Stimulated activated CD8-positive, alpha-beta memory T cell treated with anti-CD3 and anti-CD28 coated beads, Interleukin-4, amount 100 ng/mL, for 1 hour (primary cell): ENCODE measurements around the gene AKR1D1.
A peak's percentile ranks its signal among the peaks of the same experiment; 100 is the strongest.
"Not testable (repeated sequence)": the region's sequence is repeated elsewhere in the genome, so short reads cannot be mapped to it uniquely, and the experiment has no call there.

Experiments used
- DNase-seq, 2 donors: peaks; one replicate each; pipeline ENCODE4 v3.0.0-alpha.2; 2020; ENCODE audit warnings: low read depth in 2 of 2, low spot score in 1 of 2

AKR1D1 gene

DNA sequence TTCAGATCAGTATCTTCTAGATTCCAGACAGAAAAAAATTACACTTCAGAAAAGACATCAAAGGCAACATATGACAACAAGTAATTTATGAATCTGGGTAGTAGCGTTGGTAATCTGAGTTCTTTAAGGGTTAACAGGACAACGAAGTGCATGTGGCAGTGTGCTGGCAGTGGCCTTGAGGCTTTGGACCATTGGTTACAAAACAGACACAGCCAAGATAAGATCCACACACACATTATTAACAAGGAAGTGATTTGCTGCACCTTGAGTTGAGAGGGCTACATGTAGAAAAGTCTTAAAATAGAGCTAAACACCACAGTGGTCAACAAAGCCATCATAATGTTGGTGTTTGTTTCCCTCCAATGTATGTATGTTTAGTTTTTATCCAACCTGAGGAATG lies 40.6 kb downstream of the AKR1D1 start:
- no peak for DNase-seq

DNA sequence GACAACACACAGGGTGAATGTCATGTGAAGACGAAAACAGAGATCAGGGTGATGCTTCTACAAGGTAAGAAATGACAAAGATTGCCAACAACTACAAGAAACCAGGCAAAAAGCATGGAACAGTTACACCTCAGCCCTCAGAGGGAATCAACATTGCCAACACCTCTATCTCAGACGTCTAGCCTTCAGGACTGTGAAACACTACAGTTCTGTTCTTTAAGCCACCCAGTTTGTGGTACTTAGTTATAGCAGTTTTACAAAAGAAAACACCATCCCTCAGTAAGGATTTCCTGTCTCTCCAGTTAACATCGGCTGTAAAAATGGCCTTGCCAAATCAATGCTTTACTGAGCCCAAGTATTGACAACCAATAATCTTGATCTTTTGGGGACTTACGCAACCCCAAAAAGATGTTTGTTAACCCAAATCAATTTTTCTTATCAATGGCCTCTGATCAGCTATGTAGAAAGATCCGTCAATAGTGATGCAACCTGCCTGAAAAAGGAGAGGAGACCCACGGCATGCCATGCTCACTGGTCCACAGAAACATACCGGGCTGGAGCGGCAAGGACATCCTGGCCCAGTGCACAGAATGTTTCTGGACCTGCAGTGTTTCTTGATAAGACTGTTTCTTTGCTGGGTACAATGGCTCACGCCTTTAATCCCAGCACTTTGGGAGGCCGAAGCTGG lies 44.0 kb downstream of the AKR1D1 start:
- DNase-seq, result no peak

DNA sequence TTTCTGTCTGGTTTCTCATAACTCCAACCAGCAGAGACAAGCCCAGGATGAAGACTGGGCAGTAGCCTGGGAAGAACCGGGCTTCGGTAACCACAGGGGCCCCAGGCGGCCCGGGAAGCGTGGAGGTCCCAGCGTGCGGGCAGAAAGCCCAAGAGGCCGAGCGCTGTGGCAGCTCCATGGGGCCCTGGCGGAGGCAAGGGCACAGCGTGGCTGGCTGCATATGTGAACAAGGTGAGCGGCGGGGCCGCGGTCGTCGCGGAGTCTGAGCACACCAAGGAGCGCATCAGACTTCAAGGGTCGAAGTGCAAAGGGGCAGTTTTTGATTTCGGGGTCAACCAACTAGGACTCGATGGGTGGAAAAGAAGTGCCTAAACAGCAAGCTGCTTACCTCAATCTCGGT lies 45.9 kb downstream of the AKR1D1 start:
- no peak for DNase-seq

DNA sequence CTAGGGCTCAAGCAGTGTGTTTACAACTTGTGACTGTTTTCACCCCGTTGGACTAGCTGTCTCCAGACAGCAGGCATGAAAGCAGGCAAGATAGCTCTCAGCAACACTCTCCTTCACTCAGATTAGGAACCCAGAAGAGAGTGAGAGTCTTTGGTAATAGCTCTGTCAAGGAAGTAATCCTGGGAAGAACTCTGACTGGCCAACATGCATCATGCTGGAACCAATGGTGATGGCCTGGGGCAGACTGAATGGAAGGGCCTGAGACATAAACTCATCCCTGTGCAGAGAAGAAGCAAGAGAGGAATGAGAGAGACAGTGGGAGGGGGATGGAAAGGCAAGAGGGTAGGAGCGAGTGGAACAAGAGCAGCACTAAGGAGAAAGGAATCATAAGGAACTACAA lies 48.9 kb downstream of the AKR1D1 start:
- DNase-seq, result no peak

DNA sequence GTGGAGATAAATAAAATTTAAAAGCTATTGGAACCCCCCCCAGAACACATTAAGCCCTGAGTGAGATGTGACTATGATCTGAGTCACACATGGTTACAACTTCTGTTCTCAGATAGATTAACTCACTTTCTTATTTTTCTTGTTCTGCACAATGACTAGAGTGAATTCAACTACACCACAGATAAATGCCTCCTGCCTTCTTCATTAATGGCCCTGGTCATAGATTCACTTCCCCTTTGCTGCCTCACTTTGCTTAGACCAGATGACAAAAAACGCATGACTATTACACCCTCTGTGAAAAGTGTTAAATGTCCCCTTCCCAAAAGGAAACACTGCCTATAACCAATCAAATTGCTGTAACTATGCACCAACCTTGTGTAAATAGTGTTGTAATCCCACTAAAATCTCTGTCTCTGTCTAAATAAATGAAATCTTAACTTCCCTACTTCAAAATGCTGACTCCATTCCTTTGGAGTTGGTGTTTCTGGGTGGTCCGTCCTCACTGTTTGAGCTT lies 49.4 kb downstream of the AKR1D1 start:
- no peak for DNase-seq

DNA sequence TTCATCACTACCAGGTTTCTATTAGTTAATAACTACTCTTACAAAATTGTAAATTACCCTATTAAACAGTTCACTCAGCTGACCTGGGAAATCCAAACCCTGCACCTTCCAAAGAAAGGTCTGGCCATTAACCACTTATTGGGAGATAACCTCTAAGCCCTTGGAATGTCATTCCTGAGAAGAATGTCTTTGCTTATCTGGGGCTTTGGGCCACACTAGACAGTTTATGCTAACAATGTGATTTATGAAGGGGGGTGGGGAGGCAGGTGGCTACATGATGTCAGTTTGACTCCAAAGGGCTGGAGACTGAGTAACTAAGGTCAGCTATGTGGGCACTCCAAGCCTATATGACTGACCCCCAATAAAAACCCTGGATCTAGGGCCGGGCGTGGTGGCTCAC lies 50.7 kb downstream of the AKR1D1 start:
- DNase-seq, result no peak

DNA sequence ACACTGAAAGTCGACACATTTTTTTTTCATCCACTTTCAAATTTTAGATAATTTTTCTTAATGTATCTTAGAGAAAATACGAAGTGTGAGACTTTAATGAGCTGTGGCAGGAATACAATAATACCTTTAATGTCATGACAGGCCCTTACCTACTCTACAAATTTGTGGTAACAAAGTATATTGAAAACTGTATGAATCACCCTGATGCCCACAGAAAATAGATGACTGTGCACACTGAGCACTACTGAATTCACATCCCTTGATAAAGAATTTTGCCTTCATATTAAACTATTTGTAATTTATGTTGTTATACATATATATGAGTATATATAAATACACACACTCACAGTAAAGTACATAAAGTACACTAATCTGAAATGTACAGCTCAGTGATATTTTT lies 51.7 kb downstream of the AKR1D1 start:
- no peak for DNase-seq

DNA sequence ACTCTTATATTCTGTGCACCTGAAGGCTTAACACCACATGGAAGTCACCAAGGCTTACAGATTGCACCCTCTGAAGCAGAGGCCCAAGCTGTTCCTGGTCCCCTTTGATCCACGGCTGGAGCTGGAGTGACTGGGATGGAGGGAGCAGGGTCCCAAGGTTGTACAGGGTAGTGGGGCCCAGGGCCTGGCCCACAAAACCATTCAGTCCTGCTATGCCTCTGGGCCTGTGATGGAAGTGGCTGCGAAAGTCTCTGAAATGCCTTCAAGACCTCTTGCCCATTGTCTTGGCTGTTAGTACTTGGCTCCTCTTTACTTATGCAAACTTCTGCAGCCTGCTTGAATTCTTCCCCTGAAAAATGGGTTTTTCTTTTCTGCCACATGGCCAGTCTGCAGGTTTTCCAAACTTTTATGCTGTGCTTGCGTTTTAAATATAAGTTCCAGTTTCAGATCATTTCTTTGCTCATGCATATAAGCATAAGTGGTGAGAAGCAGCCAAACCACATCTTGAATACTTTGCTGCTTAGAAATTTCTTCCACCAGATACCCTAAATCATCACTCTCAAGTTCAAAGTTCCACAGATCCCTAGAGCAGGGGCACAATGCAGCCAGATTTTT lies 53.4 kb downstream of the AKR1D1 start:
- no peak for DNase-seq

DNA sequence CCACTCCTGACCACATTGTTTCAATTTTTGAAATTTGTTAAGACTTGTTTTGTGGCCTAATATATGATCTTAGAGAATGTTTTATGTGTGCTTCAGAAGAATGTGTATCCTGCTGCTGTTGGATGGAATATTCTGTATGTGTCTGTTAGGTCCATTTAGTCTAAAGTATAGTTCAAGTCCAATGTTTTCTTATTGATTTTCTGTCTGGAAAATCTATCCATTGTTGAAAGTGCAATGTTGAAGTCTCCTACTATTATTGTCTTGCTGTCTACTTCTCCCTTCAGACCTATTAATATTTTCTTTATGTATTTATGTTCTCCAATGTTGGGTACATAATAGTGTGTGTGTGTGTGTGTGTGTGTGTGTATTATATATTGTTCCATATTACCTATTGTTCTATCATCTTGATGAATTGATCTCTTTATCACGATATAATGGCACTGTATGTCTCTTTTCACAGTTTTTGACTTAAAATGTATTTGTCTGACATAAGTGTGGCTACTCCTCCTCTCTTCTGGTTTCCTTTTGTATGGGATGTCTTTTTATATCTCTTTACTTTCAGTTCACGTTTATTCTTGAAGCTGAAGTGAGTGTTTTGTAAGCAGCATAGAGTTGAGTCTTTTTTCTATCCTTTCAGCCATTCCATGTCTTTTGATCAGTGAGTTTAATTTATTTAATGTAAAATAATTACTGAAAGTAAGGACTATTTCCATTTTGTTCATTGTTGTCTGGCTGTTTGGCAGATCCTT lies 61.3 kb downstream of the AKR1D1 start:
- no peak for DNase-seq

DNA sequence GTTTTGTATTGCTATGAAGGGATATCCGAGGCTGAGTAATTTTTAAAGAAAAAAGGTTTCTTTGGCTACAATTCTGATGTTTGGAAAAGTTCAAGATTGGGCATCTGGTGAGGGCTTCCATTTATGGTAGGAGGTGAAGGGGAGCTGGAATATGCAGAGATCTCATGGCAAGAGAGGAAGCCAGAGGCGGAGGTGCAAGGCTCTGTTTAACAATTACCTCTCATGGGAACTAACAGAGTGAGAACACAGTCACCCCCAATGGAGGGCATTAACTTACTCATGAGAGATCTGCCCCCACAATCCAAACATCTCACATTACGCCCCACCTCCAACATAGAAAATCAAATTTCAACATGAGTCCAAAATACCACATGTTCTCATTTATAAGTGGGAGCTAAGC lies 62.0 kb downstream of the AKR1D1 start:
- no peak for DNase-seq

DNA sequence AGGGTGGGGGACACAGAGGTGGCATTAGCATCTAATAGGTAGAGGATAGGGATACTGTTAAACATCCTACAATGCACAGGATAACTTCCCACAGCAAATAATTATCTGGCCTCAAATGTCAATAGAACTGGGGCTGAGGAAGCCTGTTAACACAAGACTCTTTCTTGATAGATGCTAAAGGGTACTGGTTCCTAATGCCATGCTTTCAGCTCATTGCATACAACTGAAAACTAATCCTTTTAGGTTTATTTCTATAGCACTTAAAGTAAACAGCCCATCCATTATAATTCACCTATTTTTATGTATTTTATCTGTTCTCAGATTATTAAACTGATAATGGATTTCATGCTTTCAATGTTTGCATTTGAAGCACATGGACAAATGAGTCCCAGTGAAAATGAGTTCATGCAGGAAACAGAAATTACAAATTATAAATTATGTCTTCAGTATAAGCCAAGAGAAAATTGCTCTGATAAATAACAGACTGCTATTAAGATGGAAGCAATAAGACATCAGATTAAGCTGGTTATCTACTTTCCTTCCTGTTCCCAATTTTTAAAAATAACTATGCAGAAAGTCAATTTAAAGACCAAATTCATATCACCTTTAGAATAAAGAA lies 66.4 kb downstream of the AKR1D1 start:
- DNase-seq, result no peak

DNA sequence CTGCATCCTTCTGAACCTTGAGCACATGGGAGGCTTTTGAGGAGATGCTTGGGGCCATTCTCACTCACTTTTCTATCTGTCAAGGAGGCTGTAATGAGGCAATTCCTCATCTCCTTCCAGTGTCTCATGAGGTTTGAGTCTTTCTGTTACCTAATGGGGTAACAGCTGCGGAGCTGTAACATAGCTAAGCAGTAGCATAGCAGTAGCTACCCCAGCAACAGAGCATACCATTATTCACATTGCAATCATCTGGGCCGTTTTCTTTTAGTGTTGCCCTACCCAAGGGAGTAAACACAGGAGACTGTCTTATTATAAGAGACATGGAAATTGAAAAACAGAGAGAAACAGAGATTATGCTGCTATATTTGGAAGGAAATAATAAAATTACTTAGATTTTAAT lies 68.7 kb downstream of the AKR1D1 start:
- no peak for DNase-seq

DNA sequence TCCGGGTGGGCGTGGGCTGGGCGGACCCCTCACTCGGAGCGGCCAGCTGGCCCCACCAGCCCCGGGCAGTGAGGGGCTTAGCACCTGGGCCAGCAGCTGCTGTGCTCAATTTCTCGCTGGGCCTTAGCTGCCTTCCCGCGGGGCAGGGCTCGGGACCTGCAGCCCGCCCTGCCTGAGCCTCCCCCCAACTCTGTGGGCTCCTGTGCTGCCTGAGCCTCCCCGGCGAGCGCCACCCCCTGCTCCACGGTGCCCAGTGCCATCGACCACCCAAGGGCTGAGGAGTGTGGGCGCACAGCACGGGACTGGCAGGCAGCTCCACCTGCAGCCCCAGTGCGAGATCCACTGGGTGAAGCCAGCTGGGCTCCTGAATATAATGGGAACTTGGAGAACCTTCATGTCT lies 70.0 kb downstream of the AKR1D1 start:
- not testable (repeated sequence) for DNase-seq

DNA sequence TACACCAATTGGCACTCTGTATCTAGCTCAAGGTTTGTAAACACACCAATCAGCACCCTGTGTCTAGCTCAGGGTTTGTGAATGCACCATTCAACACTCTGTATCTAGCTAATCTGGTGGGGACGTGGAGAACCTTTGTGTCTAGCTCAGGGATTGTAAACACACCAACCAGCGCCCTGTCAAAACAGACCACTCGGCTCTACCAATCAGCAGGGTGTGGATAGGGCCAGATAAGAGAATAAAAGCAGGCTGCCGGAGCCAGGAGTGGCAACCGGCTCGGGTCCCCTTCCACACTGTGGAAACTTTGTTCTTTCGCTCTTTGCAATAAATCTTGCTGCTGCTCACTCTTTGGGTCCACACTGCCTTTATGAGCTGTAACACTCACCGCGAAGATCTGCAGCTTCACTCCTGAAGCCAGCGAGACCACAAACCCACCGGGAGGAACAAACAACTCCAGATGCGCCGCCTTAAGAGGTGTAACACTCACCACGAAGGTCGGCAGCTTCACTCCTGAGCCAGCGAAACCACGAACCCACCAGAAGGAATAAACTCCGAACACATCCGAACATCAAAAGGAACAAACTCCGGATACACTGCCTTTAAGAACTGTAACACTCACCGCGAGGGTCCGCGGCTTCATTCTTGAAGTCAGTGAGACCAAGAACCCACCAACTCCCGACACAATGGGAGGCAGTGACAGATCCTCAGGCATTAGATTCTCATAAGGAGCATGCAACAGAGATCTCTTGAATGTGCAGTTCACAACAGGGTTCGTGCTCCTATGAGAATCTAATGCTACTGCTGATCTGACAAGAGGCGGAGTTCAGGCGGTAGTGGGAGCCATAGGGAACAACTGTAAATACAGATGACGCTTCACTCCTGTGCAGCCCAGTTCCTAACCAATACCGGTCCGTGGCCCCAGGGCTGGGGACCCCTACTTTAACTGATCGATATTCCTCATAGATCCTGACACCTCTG lies 70.8 kb downstream of the AKR1D1 start:
- DNase-seq, result not testable (repeated sequence)

DNA sequence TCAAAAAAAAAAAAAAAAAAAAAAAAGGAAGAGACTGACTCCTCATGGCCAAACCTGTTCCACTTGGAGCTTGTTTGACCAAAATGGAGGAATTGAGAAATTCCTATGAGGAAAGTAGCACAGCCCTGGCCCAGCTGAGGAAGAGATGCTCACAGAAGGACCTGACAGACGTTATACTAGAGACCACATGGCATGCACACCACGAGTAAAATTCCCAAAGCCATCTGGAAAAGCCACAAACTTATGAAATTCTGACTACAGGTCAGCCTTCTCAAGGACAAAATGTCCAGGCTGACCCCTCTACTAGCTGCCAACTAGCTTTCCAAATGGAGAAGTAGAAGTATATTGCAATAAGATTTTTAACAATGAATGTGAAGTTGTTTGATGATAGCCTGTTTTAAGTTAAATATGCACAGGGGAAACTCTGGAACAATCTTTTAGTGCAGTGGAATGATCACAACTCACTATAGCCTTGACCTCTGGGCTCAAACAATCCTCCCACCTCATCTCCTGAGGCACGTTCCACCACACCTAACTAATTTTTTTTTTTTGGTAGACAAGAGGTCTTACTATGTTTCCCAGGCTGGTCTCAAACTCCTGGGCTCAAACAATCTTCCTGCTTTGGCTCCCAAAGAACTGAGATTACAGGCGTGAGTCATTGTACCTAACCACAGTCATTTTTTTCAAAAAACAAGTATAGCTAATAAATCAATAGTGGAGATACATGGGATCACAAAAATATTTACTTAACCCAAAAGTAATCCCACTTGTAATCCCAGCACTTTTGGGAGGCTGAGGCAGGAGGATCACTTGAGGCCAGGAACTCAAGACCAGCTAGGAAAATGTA lies 75.7 kb downstream of the AKR1D1 start:
- no peak for DNase-seq

DNA sequence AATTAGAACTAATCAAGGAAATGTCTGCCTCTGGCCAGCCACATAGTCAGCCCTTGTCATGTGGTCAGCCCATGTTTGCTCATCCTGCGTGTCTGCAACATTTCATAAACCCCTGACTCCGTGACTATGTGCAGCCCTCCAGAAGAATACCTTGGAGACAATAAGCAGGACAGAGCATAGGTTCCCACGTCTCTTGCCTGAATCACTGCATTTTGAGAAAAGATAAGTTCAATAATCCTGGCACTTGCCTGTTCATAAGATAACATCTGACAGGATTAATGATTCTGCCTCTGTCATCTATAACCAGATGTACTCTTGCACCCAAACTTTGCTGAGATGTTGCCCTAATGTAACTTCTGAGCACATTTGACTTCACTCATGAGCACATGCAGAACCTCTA lies 78.4 kb downstream of the AKR1D1 start:
- DNase-seq, result no peak

DNA sequence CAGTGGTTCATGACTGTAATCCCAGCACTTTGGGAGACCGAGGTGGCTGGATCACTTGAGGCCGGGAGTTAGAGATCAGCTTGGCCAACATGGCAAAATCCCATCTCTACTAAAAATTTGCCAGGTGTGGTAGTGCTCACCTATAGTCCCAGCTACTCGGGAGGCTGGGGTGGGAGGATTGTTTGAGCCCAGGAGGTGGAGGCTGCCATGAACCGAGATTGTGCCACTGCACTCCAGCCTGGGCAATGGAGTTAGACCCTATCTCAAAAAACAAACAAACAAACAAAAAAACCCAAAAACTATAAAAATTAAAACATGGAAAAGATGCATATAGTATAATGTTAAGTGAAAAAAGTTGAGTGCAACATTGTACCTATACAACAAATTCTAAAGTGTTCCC lies 81.4 kb downstream of the AKR1D1 start:
- DNase-seq, result no peak

DNA sequence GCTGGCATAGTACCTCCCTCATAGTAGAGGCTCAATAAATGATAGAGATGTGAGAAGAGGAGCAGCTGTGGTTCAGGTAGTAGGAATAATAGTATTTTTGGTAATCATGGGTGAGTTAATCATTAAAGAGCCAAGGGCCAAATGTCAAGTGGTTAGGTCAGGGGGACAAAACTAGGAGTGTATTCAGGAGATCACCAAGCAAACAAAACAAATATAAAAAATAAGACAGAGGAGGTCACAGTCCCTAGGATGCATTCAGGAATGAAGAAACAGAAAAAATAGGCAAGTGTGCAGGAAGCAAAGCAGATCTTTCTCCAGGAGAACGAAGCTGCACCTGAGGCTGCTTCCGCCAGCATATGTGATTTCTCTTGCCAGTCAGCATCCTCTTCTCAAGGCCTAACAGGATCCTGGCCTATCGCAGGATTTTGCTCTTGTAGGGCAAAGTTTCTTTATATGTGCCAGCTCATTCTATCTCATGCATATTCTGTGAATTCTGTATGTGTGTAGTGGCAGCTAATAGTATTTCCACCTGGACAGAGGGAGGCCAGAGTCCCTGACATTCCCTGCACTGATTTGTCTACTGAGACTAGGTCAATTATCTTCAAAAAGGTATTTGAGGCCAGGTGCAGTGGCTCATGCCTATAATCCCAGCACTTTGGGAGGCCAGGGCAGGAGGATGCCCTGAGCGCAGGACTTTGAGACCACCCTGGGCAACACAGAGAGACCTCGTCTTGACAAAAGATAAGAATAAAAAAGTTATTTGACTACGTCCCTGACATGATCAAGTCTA lies 82.7 kb downstream of the AKR1D1 start:
- DNase-seq, result no peak

DNA sequence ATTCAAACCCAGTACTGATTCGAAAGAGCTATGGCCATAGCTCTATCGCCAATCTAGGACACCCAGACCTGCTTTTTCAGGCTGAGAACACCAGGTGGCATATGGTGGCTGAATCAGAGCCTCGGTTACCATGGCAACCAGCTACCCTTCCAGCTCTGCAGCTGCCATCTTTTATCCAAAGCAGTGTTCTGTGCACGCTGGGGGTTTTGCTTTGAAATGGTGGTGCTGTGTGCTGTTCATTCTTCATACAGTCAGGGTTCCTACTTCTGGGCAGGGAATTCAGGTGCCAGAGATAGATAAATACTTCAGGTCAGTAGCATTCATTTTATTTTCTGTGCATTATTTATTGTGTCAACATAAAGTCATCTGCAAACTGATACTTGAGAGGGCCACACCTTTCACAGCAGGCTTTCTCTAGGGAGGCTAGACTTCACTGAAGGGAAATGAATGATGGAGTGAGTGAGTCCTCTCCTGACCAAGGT lies 85.4 kb downstream of the AKR1D1 start:
- DNase-seq, result peak; percentile 16 to 24
